ENCODE measurements around the gene DGAT2.

The DGAT2 gene

GRCh38 chr11:75796091-75796435 lies 27.5 kb downstream of the DGAT2 start:
- H2AFZ ChIP-seq (ENCODE audit: low read depth, low read length): no peak overlapping the region
- H3K79me2 ChIP-seq (ENCODE audit: insufficient read depth, low read length): no peaks in the 10 kb centered on the region
- peaks cover 8% of the 10 kb centered on the region for H3K27me3 ChIP-seq (ENCODE audit: insufficient read depth, low read length, poor library complexity)
- no peaks in the 10 kb centered on the region for H3K36me3 ChIP-seq (ENCODE audit: insufficient read depth, low read length)
- no peak for TF ChIP-seq CTCF (IDR thresholded peaks at IDR 0.05; ENCODE audit: borderline replicate concordance, extremely low read depth, low read length, poor library complexity, severe bottlenecking)
- TF ChIP-seq EZH2 (IDR thresholded peaks at IDR 0.05; ENCODE audit: borderline replicate concordance, low read depth, low read length, severe bottlenecking): no peak
- DNase-seq: no peak
- H3K9me3 ChIP-seq (ENCODE audit: insufficient read depth, low read length, severe bottlenecking): no peaks in the 10 kb centered on the region
- H4K20me1 ChIP-seq (ENCODE audit: insufficient read depth, low read length): no peaks in the 10 kb centered on the region
- peaks cover under 1% of the 10 kb centered on the region; the same call in 1 of the 2 replicates for H3K4me1 ChIP-seq (ENCODE audit: insufficient read depth, low read length)
- no peak for ATAC-seq (ENCODE audit: insufficient read depth, low read depth)
- H3K4me3 ChIP-seq (ENCODE audit: low read depth in 1 of 2, low read length in 2 of 2): no peak overlapping the region
- no peak overlapping the region for H3K9ac ChIP-seq (ENCODE audit: low read depth, low read length)
- H3K27ac ChIP-seq (ENCODE audit: low read length): no peak overlapping the region
- H3K4me2 ChIP-seq (ENCODE audit: insufficient read depth, low read length): no peak overlapping the region

- ATAC-seq (ENCODE audit: insufficient read depth, low read depth): no peak
- Histone ChIP-seq H3K27ac (ENCODE audit: low read length) (no peak overlapping the region), H4K20me1 (ENCODE audit: insufficient read depth, low read length) (no peaks in the 10 kb centered on the region), H3K79me2 (ENCODE audit: insufficient read depth, low read length) (no peaks in the 10 kb centered on the region), H3K9ac (ENCODE audit: low read depth, low read length) (no peak overlapping the region), H2AFZ (ENCODE audit: low read depth, low read length) (no peak overlapping the region), H3K36me3 (ENCODE audit: insufficient read depth, low read length) (no peaks in the 10 kb centered on the region), H3K4me1 (ENCODE audit: insufficient read depth, low read length) (peaks cover 9% of the 10 kb centered on the region), H3K9me3 (ENCODE audit: insufficient read depth, low read length, severe bottlenecking) (no peaks in the 10 kb centered on the region), H3K4me2 (ENCODE audit: insufficient read depth, low read length) (no peak overlapping the region), H3K27me3 (ENCODE audit: insufficient read depth, low read length, poor library complexity) (peaks cover 8% of the 10 kb centered on the region), H3K4me3 (ENCODE audit: low read depth in 1 of 2, low read length in 2 of 2) (no peak overlapping the region)
- no peak for DNase-seq
- TF ChIP-seq EZH2 (IDR thresholded peaks at IDR 0.05; ENCODE audit: borderline replicate concordance, low read depth, low read length, severe bottlenecking): no peak
- TF ChIP-seq CTCF (IDR thresholded peaks at IDR 0.05; ENCODE audit: borderline replicate concordance, extremely low read depth, low read length, poor library complexity, severe bottlenecking): no peak
Measured at GRCh38 chr11:75797116-75797515, 28.5 kb downstream of the DGAT2 start.

- Histone ChIP-seq H3K79me2 (ENCODE audit: insufficient read depth, low read length) (no peaks in the 10 kb centered on the region), H3K4me1 (ENCODE audit: insufficient read depth, low read length) (peaks cover 9% of the 10 kb centered on the region), H3K27me3 (ENCODE audit: insufficient read depth, low read length, poor library complexity) (peaks cover 7% of the 10 kb centered on the region), H3K27ac (ENCODE audit: low read length) (no peak overlapping the region), H3K9ac (ENCODE audit: low read depth, low read length) (no peak overlapping the region), H4K20me1 (ENCODE audit: insufficient read depth, low read length) (no peaks in the 10 kb centered on the region), H2AFZ (ENCODE audit: low read depth, low read length) (no peak overlapping the region), H3K36me3 (ENCODE audit: insufficient read depth, low read length) (no peaks in the 10 kb centered on the region), H3K9me3 (ENCODE audit: insufficient read depth, low read length, severe bottlenecking) (no peaks in the 10 kb centered on the region), H3K4me3 (ENCODE audit: low read depth in 1 of 2, low read length in 2 of 2) (no peak overlapping the region), H3K4me2 (ENCODE audit: insufficient read depth, low read length) (no peak overlapping the region)
- TF ChIP-seq CTCF (IDR thresholded peaks at IDR 0.05; ENCODE audit: borderline replicate concordance, extremely low read depth, low read length, poor library complexity, severe bottlenecking): no peak
- no peak for TF ChIP-seq EZH2 (IDR thresholded peaks at IDR 0.05; ENCODE audit: borderline replicate concordance, low read depth, low read length, severe bottlenecking)
- DNase-seq (no peak), ATAC-seq (ENCODE audit: insufficient read depth, low read depth) (no peak)
Measured at GRCh38 chr11:75797792-75798191, 29.2 kb downstream of the DGAT2 start.

- no peak overlapping the region for H3K4me2 ChIP-seq (ENCODE audit: insufficient read depth, low read length)
- H3K27ac ChIP-seq (ENCODE audit: low read length): no peak overlapping the region
- no peaks in the 10 kb centered on the region for H3K27me3 ChIP-seq (ENCODE audit: insufficient read depth, low read length, poor library complexity)
- no peak overlapping the region for H3K9ac ChIP-seq (ENCODE audit: low read depth, low read length)
- H3K4me3 ChIP-seq (ENCODE audit: low read depth in 1 of 2, low read length in 2 of 2): no peak overlapping the region
- ATAC-seq (ENCODE audit: insufficient read depth, low read depth) (no peak), DNase-seq (no peak)
- H3K9me3 ChIP-seq (ENCODE audit: insufficient read depth, low read length, severe bottlenecking): no peaks in the 10 kb centered on the region
- no peaks in the 10 kb centered on the region for H3K36me3 ChIP-seq (ENCODE audit: insufficient read depth, low read length)
- no peaks in the 10 kb centered on the region for H3K79me2 ChIP-seq (ENCODE audit: insufficient read depth, low read length)
- no peaks in the 10 kb centered on the region for H4K20me1 ChIP-seq (ENCODE audit: insufficient read depth, low read length)
- H2AFZ ChIP-seq (ENCODE audit: low read depth, low read length): no peak overlapping the region
- no peak for TF ChIP-seq CTCF (IDR thresholded peaks at IDR 0.05; ENCODE audit: borderline replicate concordance, extremely low read depth, low read length, poor library complexity, severe bottlenecking)
- TF ChIP-seq EZH2 (IDR thresholded peaks at IDR 0.05; ENCODE audit: borderline replicate concordance, low read depth, low read length, severe bottlenecking): no peak
- peaks cover 9% of the 10 kb centered on the region for H3K4me1 ChIP-seq (ENCODE audit: insufficient read depth, low read length)
Measured at GRCh38 chr11:75800136-75800675, 31.6 kb downstream of the DGAT2 start.
